Measurements from ENCODE around the gene ADTRP. TPM values are rescaled to one million over a fixed set of nuclear protein-coding genes. Genes with fewer than 3 reads are reported as not detected.

ADTRP gene
- total and polyA plus RNA-seq, 2 of the 13 experiments (the other 11 are each of a cell fraction or from before 2014, with no cell fraction given): not detected

- TF ChIP-seq ZNF703 (CRISPR knock-in tag; IDR thresholded peaks at IDR 0.05; ENCODE audit: borderline replicate concordance) (no peak), ZNF414 (CRISPR knock-in tag; IDR thresholded peaks at IDR 0.05) (no peak), DBP (CRISPR knock-in tag; IDR thresholded peaks at IDR 0.05; ENCODE audit: not compliant biosample characterization) (no peak), ZNF33B (CRISPR knock-in tag; IDR thresholded peaks at IDR 0.05) (no peak), ZNF24 (IDR thresholded peaks at IDR 0.05) (no peak), LCORL (IDR thresholded peaks at IDR 0.05) (no peak), LCORL (CRISPR knock-in tag; IDR thresholded peaks at IDR 0.05) (no peak), JUNB (CRISPR knock-in tag; IDR thresholded peaks at IDR 0.05; ENCODE audit: borderline replicate concordance) (no peak), KAT7 (CRISPR knock-in tag; IDR thresholded peaks at IDR 0.05; ENCODE audit: borderline replicate concordance) (no peak), DMTF1 (CRISPR knock-in tag; IDR thresholded peaks at IDR 0.05) (no peak)
Observed at GRCh38 chr6:11813606-11814005, 35.0 kb upstream of the ADTRP start (continued).

- ATAC-seq: no peak
- BruUV-seq (replicated peaks): no TSS peak
- in situ Hi-C loops (cut with HindIII; ENCODE audit: extremely low pct_ligation_motif_present, low pct_unique_long_range_greater_than_20kb): no loop called here
Observed at GRCh38 chr6:11812951-11813350, 34.3 kb upstream of the ADTRP start.

More at GRCh38 chr6:11812951-11813350, 34.3 kb upstream of the ADTRP start:
- H3K27me3 ChIP-seq (ENCODE audit: control insufficient read depth in 1 of 2, insufficient read depth in 2 of 2, low read length in 2 of 2): 0 out of 5 replicates have a peak, but pooled peaks cover 0 to 3% of the 10 kb centered on the region in 2 experiments
- no peak overlapping the region for H2AFZ ChIP-seq (ENCODE audit: low read length)
- no peaks in the 10 kb centered on the region for H4K20me1 ChIP-seq (ENCODE audit: insufficient read depth, low read length)
- intact Hi-C loops (cut with micrococcal nuclease; ENCODE audit: unreplicated experiment): loop anchor here (10.0 kb wide), 1 partner anchor 98 kb away; no protein-coding TSS in a partner anchor
- H3K9ac ChIP-seq (ENCODE audit: insufficient read depth, low read depth, low read length): no peak overlapping the region
- ChIA-PET CTCF (ENCODE audit: low intra/inter-chr PET ratio, low total read pairs) (no interaction called here), POLR2A (no interaction called here)
- H3K4me1 ChIP-seq (ENCODE audit: insufficient read depth, low read length): no peaks in the 10 kb centered on the region
- no peak overlapping the region for H3K4me2 ChIP-seq (ENCODE audit: low read depth, low read length)
- DNase-seq (ENCODE audit: low spot score) (no peak), FAIRE-seq (no peak)
- no peak overlapping the region for H3K4me3 ChIP-seq (replicated peaks in 1 of 3; ENCODE audit: insufficient read depth in 1 of 3, low read depth in 2 of 3, low read length in 3 of 3)
- no peaks in the 10 kb centered on the region for H3K79me2 ChIP-seq (ENCODE audit: insufficient read depth, low read length)
- WGBS (ENCODE audit: low lambda C conversion rate): 32% methylated on average over 2 of the region's 2 CpGs
- H3K9me3 ChIP-seq (ENCODE audit: low read length): no peaks in the 10 kb centered on the region
- no peak for TF ChIP-seq TBX2 (CRISPR knock-in tag; IDR thresholded peaks at IDR 0.05; ENCODE audit: borderline replicate concordance)
- no peak for TF ChIP-seq TAF15 (IDR thresholded peaks at IDR 0.05; ENCODE audit: low read depth, low read length, poor library complexity, severe bottlenecking)
- no peak for TF ChIP-seq MED13 (CRISPR knock-in tag; IDR thresholded peaks at IDR 0.05)
- TF ChIP-seq U2AF1 (optimal IDR thresholded peaks at IDR 0.05; ENCODE audit: low read depth, low read length): no peak
- no peak for TF ChIP-seq ZNF713 (CRISPR knock-in tag; IDR thresholded peaks at IDR 0.05)
- TF ChIP-seq HMG20B (CRISPR knock-in tag; conservative IDR thresholded peaks at IDR 0.05): no peak
- H3K36me3 ChIP-seq (replicated peaks in 1 of 2; ENCODE audit: control insufficient read depth in 1 of 2, insufficient read depth in 2 of 2, low read length in 2 of 2): no peaks in the 10 kb centered on the region
- H3K27ac ChIP-seq (ENCODE audit: extremely low read length, insufficient read depth, low read length): no peak overlapping the region

Measured in HepG2 (cell line).